Measurements from ENCODE around the gene PAM. TPM values are rescaled to one million over a fixed set of nuclear protein-coding genes. Genes with fewer than 3 reads are reported as not detected.

The PAM gene
- total RNA-seq, 1 experiment from 2014 or later = 142 TPM

DNA sequence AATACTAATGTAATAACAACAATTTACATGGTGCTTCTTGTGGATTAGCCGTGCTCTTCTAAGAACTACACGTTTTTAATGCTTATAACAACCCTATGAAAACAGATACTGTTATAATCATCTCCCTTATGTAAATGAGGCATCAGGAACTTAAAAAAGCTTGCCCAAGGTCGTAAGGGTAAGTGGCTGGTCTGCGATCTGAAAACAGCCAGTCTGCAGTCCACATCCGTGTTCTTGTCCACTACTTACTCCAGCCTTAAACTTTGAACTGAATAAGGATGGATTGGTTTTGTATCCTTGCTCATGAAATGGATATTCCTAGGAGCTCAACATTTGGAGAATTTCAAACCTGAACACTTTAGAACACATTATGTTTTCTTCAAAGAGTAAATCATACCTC is 26.7 kb downstream of the PAM start:
- peaks cover 9% of the 10 kb centered on the region for H3K4me1 Mint-ChIP-seq (ENCODE audit: low read depth, unreplicated experiment)
- H3K4me3 Mint-ChIP-seq (ENCODE audit: low read depth, unreplicated experiment) = no peak overlapping the region
- no peaks in the 10 kb centered on the region for H3K9me3 Mint-ChIP-seq (ENCODE audit: low read depth, unreplicated experiment)
- no peak overlapping the region for H3K27ac Mint-ChIP-seq (ENCODE audit: unreplicated experiment)
- TF ChIP-seq CTCF (IDR thresholded peaks at IDR 0.05; ENCODE audit: unreplicated experiment) = no peak
- DNase-seq = no peak
- CTCF ChIA-PET = interaction anchor here (0.7 kb wide), 1 partner anchor 195 kb away, joined by 3 read pairs; no protein-coding TSS in a partner anchor
- H3K27me3 Mint-ChIP-seq (ENCODE audit: unreplicated experiment) = no peaks in the 10 kb centered on the region
- BruUV-seq (replicated peaks) = no TSS peak
- no peaks in the 10 kb centered on the region for H3K36me3 Mint-ChIP-seq (ENCODE audit: insufficient read depth, unreplicated experiment)
- intact Hi-C loops (cut with micrococcal nuclease; ENCODE audit: unreplicated experiment) = loop anchor here (2.0 kb wide), 1 partner anchor 189 kb away; no protein-coding TSS in a partner anchor

- Mint-ChIP-seq H3K27me3 (ENCODE audit: unreplicated experiment) (no peaks in the 10 kb centered on the region), H3K9me3 (ENCODE audit: low read depth, unreplicated experiment) (no peaks in the 10 kb centered on the region), H3K4me3 (ENCODE audit: low read depth, unreplicated experiment) (no peak overlapping the region), H3K27ac (ENCODE audit: unreplicated experiment) (no peak overlapping the region), H3K36me3 (ENCODE audit: insufficient read depth, unreplicated experiment) (no peaks in the 10 kb centered on the region), H3K4me1 (ENCODE audit: low read depth, unreplicated experiment) (peaks cover 9% of the 10 kb centered on the region)
- no TSS peak for BruUV-seq (replicated peaks)
- intact Hi-C loops (cut with micrococcal nuclease; ENCODE audit: unreplicated experiment) = no loop called here
- DNase-seq = no peak
- TF ChIP-seq CTCF (IDR thresholded peaks at IDR 0.05; ENCODE audit: unreplicated experiment) = no peak
- CTCF ChIA-PET = interaction anchor here (0.6 to 0.7 kb wide), 4 partner anchors 32 to 195 kb away, joined by 3 to 5 read pairs (median 4); no protein-coding TSS in a partner anchor
Measured at GRCh38 chr5:102782217-102782872, 27.2 kb downstream of the PAM start.

- TF ChIP-seq CTCF (IDR thresholded peaks at IDR 0.05; ENCODE audit: unreplicated experiment) = no peak
- H3K4me1 Mint-ChIP-seq (ENCODE audit: low read depth, unreplicated experiment) = peaks cover 8% of the 10 kb centered on the region
- no peak overlapping the region for H3K4me3 Mint-ChIP-seq (ENCODE audit: low read depth, unreplicated experiment)
- no TSS peak for BruUV-seq (replicated peaks)
- no peak overlapping the region for H3K27ac Mint-ChIP-seq (ENCODE audit: unreplicated experiment)
- no peaks in the 10 kb centered on the region for H3K27me3 Mint-ChIP-seq (ENCODE audit: unreplicated experiment)
- CTCF ChIA-PET = no interaction called here
- intact Hi-C loops (cut with micrococcal nuclease; ENCODE audit: unreplicated experiment) = no loop called here
- no peaks in the 10 kb centered on the region for H3K36me3 Mint-ChIP-seq (ENCODE audit: insufficient read depth, unreplicated experiment)
- no peaks in the 10 kb centered on the region for H3K9me3 Mint-ChIP-seq (ENCODE audit: low read depth, unreplicated experiment)
- DNase-seq = no peak
Measured at GRCh38 chr5:102787134-102787533, 32.0 kb downstream of the PAM start.

- CTCF ChIA-PET = no interaction called here
- Mint-ChIP-seq H3K4me3 (ENCODE audit: low read depth, unreplicated experiment) (no peak overlapping the region), H3K36me3 (ENCODE audit: insufficient read depth, unreplicated experiment) (no peaks in the 10 kb centered on the region), H3K4me1 (ENCODE audit: low read depth, unreplicated experiment) (peaks cover 8% of the 10 kb centered on the region), H3K27ac (ENCODE audit: unreplicated experiment) (no peak overlapping the region), H3K9me3 (ENCODE audit: low read depth, unreplicated experiment) (no peaks in the 10 kb centered on the region), H3K27me3 (ENCODE audit: unreplicated experiment) (no peaks in the 10 kb centered on the region)
- DNase-seq = no peak
- intact Hi-C loops (cut with micrococcal nuclease; ENCODE audit: unreplicated experiment) = no loop called here
- TF ChIP-seq CTCF (IDR thresholded peaks at IDR 0.05; ENCODE audit: unreplicated experiment) = no peak
- no TSS peak for BruUV-seq (replicated peaks)
Measured at GRCh38 chr5:102788788-102789187, 33.7 kb downstream of the PAM start.
